ENCODE measurements around the gene OR10T2.
"Not testable (repeated sequence)": the region's sequence is repeated elsewhere in the genome, so short reads cannot be mapped to it uniquely, and the experiment has no call there.

Gene OR10T2

GRCh38 chr1:158353303-158354075, 45.8 kb downstream of the OR10T2 start, which contains the start of gene CD1E:
TSS of gene CD1E (plus strand) at chr1:158353894. CDS start at chr1:158353989, 95 bp downstream.
- no peak within 1 kb of the TSS for H3K4ac ChIP-seq (ENCODE audit: low read depth, low read length)
- no peak within 1 kb of the TSS for H3K4me2 ChIP-seq (ENCODE audit: low read length)
- no peaks in the 10 kb centered on the region for H3K27me3 ChIP-seq (ENCODE audit: insufficient read depth, low read length)
- WGBS (ENCODE audit: extremely low coverage, insufficient coverage, insufficient read length) = no CpG with 5 or more reads among the region's 6 CpGs
- no peak within 1 kb of the TSS for H2BK120ac ChIP-seq (ENCODE audit: insufficient read depth, low read length, poor library complexity)
- no peak within 1 kb of the TSS for H4K8ac ChIP-seq (ENCODE audit: low read depth, low read length)
- no peaks in the 10 kb centered on the region for H3K79me2 ChIP-seq (ENCODE audit: control insufficient read depth, insufficient read depth, low read length, poor library complexity)
- H3K79me1 ChIP-seq (ENCODE audit: low read length) = no peaks in the 10 kb centered on the region
- H3K36me3 ChIP-seq (ENCODE audit: control insufficient read depth in 1 of 2, insufficient read depth in 2 of 2, low read length in 2 of 2) = no peaks in the 10 kb centered on the region
- no peak for DNase-seq
- H3K27ac ChIP-seq (ENCODE audit: low read depth, low read length) = no peak within 1 kb of the TSS
- no peak within 1 kb of the TSS for H2BK5ac ChIP-seq (ENCODE audit: low read depth, low read length, poor library complexity)
- H3K9me3 ChIP-seq (ENCODE audit: insufficient read depth, low read depth, low read length) = no peaks in the 10 kb centered on the region
- no peak within 1 kb of the TSS for H3K14ac ChIP-seq (ENCODE audit: low read length)
- H2AFZ ChIP-seq (ENCODE audit: insufficient read depth, low read length, poor library complexity) = no peak within 1 kb of the TSS
- H3K23ac ChIP-seq (ENCODE audit: low read length) = no peak within 1 kb of the TSS
- H2AK5ac ChIP-seq (ENCODE audit: low read length) = no peak within 1 kb of the TSS
- no peak within 1 kb of the TSS for H3K9ac ChIP-seq (ENCODE audit: low read length)
- no peaks in the 10 kb centered on the region for H3K4me1 ChIP-seq (ENCODE audit: control insufficient read depth in 1 of 2, insufficient read depth in 2 of 2, low read length in 2 of 2)
- no peak within 1 kb of the TSS for H4K12ac ChIP-seq (ENCODE audit: low read depth, low read length)
- no peak within 1 kb of the TSS for H3K18ac ChIP-seq (ENCODE audit: low read length)
- no peak within 1 kb of the TSS for H3K4me3 ChIP-seq (ENCODE audit: low read depth, low read length)
- H4K91ac ChIP-seq (ENCODE audit: low read depth, low read length) = no peak within 1 kb of the TSS
- H2BK12ac ChIP-seq (ENCODE audit: low read length) = no peak within 1 kb of the TSS

GRCh38 chr1:158348946-158349345, 50.3 kb downstream of the OR10T2 start:
- H3K79me1 ChIP-seq (ENCODE audit: low read length); H3K23ac ChIP-seq (ENCODE audit: low read length); H4K91ac ChIP-seq (ENCODE audit: low read depth, low read length); H3K9ac ChIP-seq (ENCODE audit: low read length); H3K18ac ChIP-seq (ENCODE audit: low read length); H4K12ac ChIP-seq (ENCODE audit: low read depth, low read length); H3K27ac ChIP-seq (ENCODE audit: low read depth, low read length); H3K14ac ChIP-seq (ENCODE audit: low read length); H3K4me2 ChIP-seq (ENCODE audit: low read length); H2BK120ac ChIP-seq (ENCODE audit: insufficient read depth, low read length, poor library complexity); H4K8ac ChIP-seq (ENCODE audit: low read depth, low read length); H2BK5ac ChIP-seq (ENCODE audit: low read depth, low read length, poor library complexity); H3K36me3 ChIP-seq (ENCODE audit: control insufficient read depth in 1 of 2, insufficient read depth in 2 of 2, low read length in 2 of 2); H3K4ac ChIP-seq (ENCODE audit: low read depth, low read length); H3K27me3 ChIP-seq (ENCODE audit: insufficient read depth, low read length); H2BK12ac ChIP-seq (ENCODE audit: low read length); H2AFZ ChIP-seq (ENCODE audit: insufficient read depth, low read length, poor library complexity); H3K79me2 ChIP-seq (ENCODE audit: control insufficient read depth, insufficient read depth, low read length, poor library complexity); H3K9me3 ChIP-seq (ENCODE audit: insufficient read depth, low read depth, low read length); DNase-seq; H3K4me3 ChIP-seq (ENCODE audit: low read depth, low read length); H3K4me1 ChIP-seq (ENCODE audit: control insufficient read depth in 1 of 2, insufficient read depth in 2 of 2, low read length in 2 of 2); H2AK5ac ChIP-seq (ENCODE audit: low read length): not testable (repeated sequence)
- WGBS (ENCODE audit: extremely low coverage, insufficient coverage, insufficient read length) = no CpG with 5 or more reads among the region's 24 CpGs
